Astrocyte (in vitro differentiated cells and primary cell): ENCODE results near the gene CLIP4. TPM values are rescaled to one million over a fixed set of nuclear protein-coding genes. Genes with fewer than 3 reads are reported as not detected.

ENCODE experiments used
- DNase-seq: peaks from one replicate; pipeline ENCODE4 v3.0.0-alpha.2; 2010; ENCODE audit warnings: low read depth
- FAIRE-seq: peaks from 2 replicates; lab custom pipeline; 2011; peaks lifted over from hg19 to GRCh38; lab: Jason Lieb, UNC
- H2AFZ ChIP-seq: 2 replicates; pipeline ENCODE4 v1.6.0; 2012; ENCODE audit warnings: low read depth, low read length, inconsistent platforms
- H3K27ac ChIP-seq: 2 replicates; pipeline ENCODE4 v1.5.1; 2011; ENCODE audit warnings: low read depth, low read length, inconsistent platforms
- H3K27me3 ChIP-seq: 2 replicates; pipeline ENCODE4 v1.6.0; 2011; ENCODE audit warnings: low read length, inconsistent platforms; ENCODE audit not compliant: insufficient read depth
- H3K36me3 ChIP-seq: 2 replicates; pipeline ENCODE4 v1.5.1; 2011; ENCODE audit warnings: low read length, inconsistent platforms; ENCODE audit not compliant: insufficient read depth
- H3K4me1 ChIP-seq: 2 replicates; pipeline ENCODE4 v1.5.1; 2011; ENCODE audit warnings: low read length, inconsistent platforms; ENCODE audit not compliant: insufficient read depth
- H3K4me2 ChIP-seq: 2 replicates; pipeline ENCODE4 v1.6.0; 2012; ENCODE audit warnings: low read length, inconsistent platforms
- H3K4me3 ChIP-seq: 2 replicates; pipeline ENCODE4 v1.5.1; 2011; ENCODE audit warnings: low read depth, mild to moderate bottlenecking, low read length, inconsistent platforms; ENCODE audit not compliant: insufficient read depth
- H3K79me2 ChIP-seq: 2 replicates; pipeline ENCODE4 v1.6.0; 2012; ENCODE audit warnings: mild to moderate bottlenecking, low read length, inconsistent platforms; ENCODE audit not compliant: insufficient read depth
- H3K9ac ChIP-seq: 2 replicates; pipeline ENCODE4 v1.6.0; 2012; ENCODE audit warnings: mild to moderate bottlenecking, low read length, inconsistent platforms
- H3K9me3 ChIP-seq: 2 replicates; pipeline ENCODE4 v1.5.1; 2012; ENCODE audit warnings: low read depth, mild to moderate bottlenecking, low read length, inconsistent platforms; ENCODE audit not compliant: insufficient read depth
- H4K20me1 ChIP-seq: 2 replicates; pipeline ENCODE4 v1.6.0; 2012; ENCODE audit warnings: low read length, inconsistent platforms; ENCODE audit not compliant: insufficient read depth
- H3K27ac Mint-ChIP-seq: one replicate; pipeline ENCODE4 v1.8.0; 2021; ENCODE audit warnings: mild to moderate bottlenecking, mixed read lengths; ENCODE audit not compliant: unreplicated experiment
- H3K27me3 Mint-ChIP-seq: one replicate; pipeline ENCODE4 v1.8.0; 2021; ENCODE audit warnings: low read depth, mixed read lengths; ENCODE audit not compliant: unreplicated experiment
- H3K36me3 Mint-ChIP-seq: one replicate; pipeline ENCODE4 v1.8.0; 2021; ENCODE audit warnings: low read depth, mixed read lengths; ENCODE audit not compliant: unreplicated experiment
- H3K4me1 Mint-ChIP-seq: one replicate; pipeline ENCODE4 v1.8.0; 2021; ENCODE audit warnings: low read depth, mixed read lengths; ENCODE audit not compliant: unreplicated experiment
- H3K4me3 Mint-ChIP-seq: one replicate; pipeline ENCODE4 v1.8.0; 2021; ENCODE audit warnings: mild to moderate bottlenecking, moderate library complexity, mixed read lengths; ENCODE audit not compliant: unreplicated experiment
- H3K9me3 Mint-ChIP-seq: one replicate; pipeline ENCODE4 v1.8.0; 2021; ENCODE audit warnings: mild to moderate bottlenecking, mixed read lengths; ENCODE audit not compliant: unreplicated experiment
- EZH2 ChIP-seq: IDR thresholded peaks from 2 replicates; pipeline ENCODE4 v1.6.1; 2012; ENCODE audit warnings: mild to moderate bottlenecking, low read length, inconsistent platforms; ENCODE audit not compliant: insufficient read depth
- total RNA-seq: library from RNA; stranded (reverse); gene quantifications from 2 replicates; pipeline ENCODE4 v1.2.1, GENCODE V29; 2021
- TF ChIP-seq, protein P1 (sequence below): IDR thresholded peaks from 2 replicates; pipeline ENCODE4 v1.5.1; 2011; ENCODE audit warnings: low read depth, mild to moderate bottlenecking, inconsistent platforms, low read length, moderate library complexity; ENCODE audit not compliant: insufficient read depth

The CLIP4 gene
- total RNA-seq, 1 donor from 2014 or later = 18.4 TPM

DNA sequence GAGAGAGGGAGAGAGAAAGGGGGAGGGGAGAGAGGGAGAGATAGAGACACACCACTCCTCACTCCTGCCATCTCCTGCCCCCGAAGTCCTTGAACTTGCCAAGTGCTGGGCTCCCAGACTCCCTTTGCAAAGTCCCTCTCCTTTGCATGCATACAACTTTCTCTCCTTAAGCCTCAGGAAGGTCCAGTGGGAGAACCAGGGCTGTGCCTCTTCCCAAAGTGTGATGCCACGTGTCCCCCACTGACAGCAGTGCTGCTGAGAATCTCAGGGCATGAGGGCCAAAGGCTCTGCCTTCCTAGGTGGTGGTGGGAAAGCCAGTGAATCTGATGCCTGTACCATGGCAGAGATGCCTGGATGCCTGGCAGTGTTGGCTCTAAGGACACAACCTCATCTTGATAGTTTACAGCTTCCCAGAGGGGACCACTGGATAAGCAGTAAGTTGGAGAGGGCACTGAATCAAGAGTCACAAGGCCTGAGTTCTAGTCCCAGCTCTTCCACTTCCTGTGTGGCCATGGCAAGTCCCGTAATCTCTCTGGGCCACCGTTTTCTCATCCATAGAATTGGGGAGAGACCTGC, 103.4 kb downstream of the CLIP4 start:
- TF ChIP-seq, protein P1, sequence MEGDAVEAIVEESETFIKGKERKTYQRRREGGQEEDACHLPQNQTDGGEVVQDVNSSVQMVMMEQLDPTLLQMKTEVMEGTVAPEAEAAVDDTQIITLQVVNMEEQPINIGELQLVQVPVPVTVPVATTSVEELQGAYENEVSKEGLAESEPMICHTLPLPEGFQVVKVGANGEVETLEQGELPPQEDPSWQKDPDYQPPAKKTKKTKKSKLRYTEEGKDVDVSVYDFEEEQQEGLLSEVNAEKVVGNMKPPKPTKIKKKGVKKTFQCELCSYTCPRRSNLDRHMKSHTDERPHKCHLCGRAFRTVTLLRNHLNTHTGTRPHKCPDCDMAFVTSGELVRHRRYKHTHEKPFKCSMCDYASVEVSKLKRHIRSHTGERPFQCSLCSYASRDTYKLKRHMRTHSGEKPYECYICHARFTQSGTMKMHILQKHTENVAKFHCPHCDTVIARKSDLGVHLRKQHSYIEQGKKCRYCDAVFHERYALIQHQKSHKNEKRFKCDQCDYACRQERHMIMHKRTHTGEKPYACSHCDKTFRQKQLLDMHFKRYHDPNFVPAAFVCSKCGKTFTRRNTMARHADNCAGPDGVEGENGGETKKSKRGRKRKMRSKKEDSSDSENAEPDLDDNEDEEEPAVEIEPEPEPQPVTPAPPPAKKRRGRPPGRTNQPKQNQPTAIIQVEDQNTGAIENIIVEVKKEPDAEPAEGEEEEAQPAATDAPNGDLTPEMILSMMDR = no peak
- no peak for TF ChIP-seq EZH2
- H3K9ac ChIP-seq = no peak overlapping the region
- DNase-seq = no peak
- H3K27ac Mint-ChIP-seq = no peak overlapping the region
- H3K27me3 Mint-ChIP-seq = peaks cover 49% of the 10 kb centered on the region
- H2AFZ ChIP-seq = no peak overlapping the region
- no peak overlapping the region for H3K4me3 Mint-ChIP-seq
- H4K20me1 ChIP-seq = no peaks in the 10 kb centered on the region
- H3K27me3 ChIP-seq = peaks cover 2% of the 10 kb centered on the region
- H3K4me2 ChIP-seq = no peak overlapping the region
- no peaks in the 10 kb centered on the region for H3K79me2 ChIP-seq
- peaks cover 5% of the 10 kb centered on the region for H3K4me1 Mint-ChIP-seq
- H3K4me3 ChIP-seq = no peak overlapping the region
- H3K9me3 Mint-ChIP-seq = peaks cover 5% of the 10 kb centered on the region
- H3K36me3 Mint-ChIP-seq = no peaks in the 10 kb centered on the region
- H3K9me3 ChIP-seq = no peaks in the 10 kb centered on the region
- H3K36me3 ChIP-seq = no peaks in the 10 kb centered on the region
- H3K27ac ChIP-seq = no peak overlapping the region
- no peak for FAIRE-seq
- no peaks in the 10 kb centered on the region for H3K4me1 ChIP-seq

DNA sequence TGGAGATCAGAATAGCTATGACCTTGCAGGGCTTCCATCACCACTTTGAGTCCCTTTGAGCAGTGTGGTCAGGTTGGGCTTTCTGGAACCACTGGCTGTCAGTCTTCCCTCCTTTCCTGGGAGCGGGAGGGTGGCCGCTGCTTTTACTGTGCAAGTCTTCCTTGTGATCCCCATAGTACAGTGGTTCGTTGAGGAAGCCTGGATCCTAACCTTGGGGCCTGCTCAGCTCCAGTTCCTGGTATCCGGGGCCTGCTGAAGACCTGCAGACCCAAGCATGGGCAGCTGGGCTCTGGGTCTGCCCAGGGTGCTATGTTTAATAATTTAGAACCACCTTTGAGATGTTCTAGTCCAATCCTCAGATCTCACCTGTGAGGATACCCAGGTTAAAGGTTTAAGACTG, 104.2 kb downstream of the CLIP4 start:
- no peak overlapping the region for H3K27ac ChIP-seq
- no peak overlapping the region for H3K4me3 ChIP-seq
- H3K9ac ChIP-seq = no peak overlapping the region
- H3K9me3 Mint-ChIP-seq = peaks cover 5% of the 10 kb centered on the region
- H4K20me1 ChIP-seq = no peaks in the 10 kb centered on the region
- H3K4me2 ChIP-seq = no peak overlapping the region
- H3K79me2 ChIP-seq = no peaks in the 10 kb centered on the region
- no peaks in the 10 kb centered on the region for H3K4me1 ChIP-seq
- H3K27me3 ChIP-seq = peaks cover 2% of the 10 kb centered on the region
- no peak overlapping the region for H3K27ac Mint-ChIP-seq
- H2AFZ ChIP-seq = no peak overlapping the region
- TF ChIP-seq, protein P1 = no peak
- no peak for TF ChIP-seq EZH2
- H3K4me3 Mint-ChIP-seq = no peak overlapping the region
- H3K4me1 Mint-ChIP-seq = peaks cover 7% of the 10 kb centered on the region
- H3K36me3 ChIP-seq = no peaks in the 10 kb centered on the region
- no peaks in the 10 kb centered on the region for H3K36me3 Mint-ChIP-seq
- FAIRE-seq (no peak), DNase-seq (no peak)
- H3K9me3 ChIP-seq = no peaks in the 10 kb centered on the region
- H3K27me3 Mint-ChIP-seq = peaks cover 49% of the 10 kb centered on the region

DNA sequence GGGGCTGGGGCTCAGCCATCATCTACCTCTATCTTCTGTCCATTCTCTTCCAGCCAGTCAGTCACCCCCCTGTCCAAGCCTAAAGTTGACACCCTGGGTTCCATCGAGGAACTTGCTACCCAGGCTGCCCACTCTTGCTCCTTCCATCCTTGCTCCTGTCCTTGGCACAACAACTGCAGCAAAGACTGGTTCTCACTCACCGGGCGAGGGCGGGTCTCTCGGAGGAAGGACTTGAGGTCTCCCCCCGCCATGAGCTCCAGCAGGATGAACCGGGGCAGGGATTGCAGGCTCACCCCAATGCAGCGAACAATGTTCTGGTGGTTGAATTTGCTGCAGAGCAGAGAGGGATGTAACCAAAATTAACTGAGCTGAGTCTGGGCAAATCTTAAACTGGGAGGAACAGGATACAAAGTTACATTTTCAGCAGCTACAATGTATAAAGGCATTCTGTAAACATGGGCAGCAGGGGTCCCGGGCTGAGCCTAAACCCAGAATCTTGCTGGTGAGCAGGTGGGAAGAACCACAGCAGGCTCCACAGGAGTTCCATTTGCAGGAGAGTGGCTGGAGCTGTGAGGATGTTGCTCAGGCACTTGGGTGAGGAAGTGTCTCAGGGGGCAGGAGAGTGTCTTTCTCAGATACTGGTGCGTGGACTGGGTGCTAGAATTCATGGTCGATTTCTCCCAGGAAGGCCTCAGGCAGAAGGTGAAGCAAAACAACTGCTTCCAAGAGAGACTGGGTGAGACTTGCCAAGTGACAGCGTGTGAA, 105.5 kb downstream of the CLIP4 start:
- peaks cover 50% of the 10 kb centered on the region for H3K27me3 Mint-ChIP-seq
- Histone ChIP-seq H2AFZ (no peak overlapping the region), H3K27ac (no peak overlapping the region), H4K20me1 (no peaks in the 10 kb centered on the region), H3K4me3 (no peak overlapping the region), H3K36me3 (no peaks in the 10 kb centered on the region), H3K9ac (no peak overlapping the region), H3K27me3 (peaks cover 2% of the 10 kb centered on the region), H3K9me3 (no peaks in the 10 kb centered on the region), H3K79me2 (no peaks in the 10 kb centered on the region), H3K4me1 (no peaks in the 10 kb centered on the region), H3K4me2 (no peak overlapping the region)
- DNase-seq (no peak), FAIRE-seq (no peak)
- TF ChIP-seq EZH2 = no peak
- TF ChIP-seq, protein P1 = no peak
- H3K4me1 Mint-ChIP-seq = peaks cover 12% of the 10 kb centered on the region
- no peak overlapping the region for H3K27ac Mint-ChIP-seq
- peaks cover 5% of the 10 kb centered on the region for H3K9me3 Mint-ChIP-seq
- no peaks in the 10 kb centered on the region for H3K36me3 Mint-ChIP-seq
- H3K4me3 Mint-ChIP-seq = no peak overlapping the region
